Ovary (tissue), 3 donors: Measurements from ENCODE around the gene DNAAF1.

Experiments used
- EP300 ChIP-seq: sonication (generic); formaldehyde crosslinking; IDR thresholded peaks from one replicate; pipeline ENCODE4 v1.6.1; 2017; ENCODE audit warnings: antibody characterized with exemption
- POLR2A ChIP-seq: fragments of 450-650 bp; IDR thresholded peaks from one replicate; pipeline ENCODE4 v1.6.1; 2017; ENCODE audit warnings: antibody characterized with exemption, mild to moderate bottlenecking, moderate library complexity
- TF ChIP-seq, protein P1 (sequence below), 3 donors: fragments of 450-650 bp in 2 of 3; fragments of 200-600 bp in 1 of 3; IDR thresholded peaks; one replicate each; pipeline versions ENCODE4 v1.5.1 to v1.8.0; 2016 to 2022; ENCODE audit warnings: antibody characterized with exemption in 3 of 3, mild to moderate bottlenecking in 1 of 3
- donor health status: DM: no; HTN: no; CAD: no.

DNA sequence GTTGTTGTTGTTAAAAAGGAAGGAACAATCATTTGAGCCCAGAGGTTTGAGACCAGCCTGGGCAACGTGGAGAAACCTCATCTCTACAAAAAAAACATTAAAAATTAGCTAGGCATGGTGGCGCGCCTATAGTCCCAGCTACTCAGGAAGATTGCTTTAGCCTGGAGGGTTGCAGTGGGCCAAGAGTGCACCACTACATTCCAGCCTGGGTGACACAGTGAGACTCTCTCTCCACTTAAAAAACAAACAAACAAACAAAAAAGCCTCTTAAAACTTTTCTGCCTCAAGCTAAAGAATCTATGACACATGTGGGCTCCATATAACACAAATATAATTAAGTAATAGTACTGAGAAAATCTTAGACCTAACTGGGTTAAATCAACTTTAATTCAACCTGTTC, 40.9 kb upstream of the DNAAF1 start:
- TF ChIP-seq, protein P1, sequence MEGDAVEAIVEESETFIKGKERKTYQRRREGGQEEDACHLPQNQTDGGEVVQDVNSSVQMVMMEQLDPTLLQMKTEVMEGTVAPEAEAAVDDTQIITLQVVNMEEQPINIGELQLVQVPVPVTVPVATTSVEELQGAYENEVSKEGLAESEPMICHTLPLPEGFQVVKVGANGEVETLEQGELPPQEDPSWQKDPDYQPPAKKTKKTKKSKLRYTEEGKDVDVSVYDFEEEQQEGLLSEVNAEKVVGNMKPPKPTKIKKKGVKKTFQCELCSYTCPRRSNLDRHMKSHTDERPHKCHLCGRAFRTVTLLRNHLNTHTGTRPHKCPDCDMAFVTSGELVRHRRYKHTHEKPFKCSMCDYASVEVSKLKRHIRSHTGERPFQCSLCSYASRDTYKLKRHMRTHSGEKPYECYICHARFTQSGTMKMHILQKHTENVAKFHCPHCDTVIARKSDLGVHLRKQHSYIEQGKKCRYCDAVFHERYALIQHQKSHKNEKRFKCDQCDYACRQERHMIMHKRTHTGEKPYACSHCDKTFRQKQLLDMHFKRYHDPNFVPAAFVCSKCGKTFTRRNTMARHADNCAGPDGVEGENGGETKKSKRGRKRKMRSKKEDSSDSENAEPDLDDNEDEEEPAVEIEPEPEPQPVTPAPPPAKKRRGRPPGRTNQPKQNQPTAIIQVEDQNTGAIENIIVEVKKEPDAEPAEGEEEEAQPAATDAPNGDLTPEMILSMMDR (IDR thresholded peaks at IDR 0.05) = no peak
- TF ChIP-seq POLR2A (no peak), EP300 (no peak)
